HG02885 (cell line): ENCODE results near the gene RAB11FIP5.
"Not testable (repeated sequence)": the region's sequence is repeated elsewhere in the genome, so short reads cannot be mapped to it uniquely, and the experiment has no call there.

Experiments used
- ATAC-seq: cut with Tn5 transposase; IDR thresholded peaks from one replicate; pipeline ENCODE4 v1.9.1; 2021; ENCODE audit warnings: mild to moderate bottlenecking; ENCODE audit not compliant: unreplicated experiment, poor library complexity

The RAB11FIP5 gene, protein sequence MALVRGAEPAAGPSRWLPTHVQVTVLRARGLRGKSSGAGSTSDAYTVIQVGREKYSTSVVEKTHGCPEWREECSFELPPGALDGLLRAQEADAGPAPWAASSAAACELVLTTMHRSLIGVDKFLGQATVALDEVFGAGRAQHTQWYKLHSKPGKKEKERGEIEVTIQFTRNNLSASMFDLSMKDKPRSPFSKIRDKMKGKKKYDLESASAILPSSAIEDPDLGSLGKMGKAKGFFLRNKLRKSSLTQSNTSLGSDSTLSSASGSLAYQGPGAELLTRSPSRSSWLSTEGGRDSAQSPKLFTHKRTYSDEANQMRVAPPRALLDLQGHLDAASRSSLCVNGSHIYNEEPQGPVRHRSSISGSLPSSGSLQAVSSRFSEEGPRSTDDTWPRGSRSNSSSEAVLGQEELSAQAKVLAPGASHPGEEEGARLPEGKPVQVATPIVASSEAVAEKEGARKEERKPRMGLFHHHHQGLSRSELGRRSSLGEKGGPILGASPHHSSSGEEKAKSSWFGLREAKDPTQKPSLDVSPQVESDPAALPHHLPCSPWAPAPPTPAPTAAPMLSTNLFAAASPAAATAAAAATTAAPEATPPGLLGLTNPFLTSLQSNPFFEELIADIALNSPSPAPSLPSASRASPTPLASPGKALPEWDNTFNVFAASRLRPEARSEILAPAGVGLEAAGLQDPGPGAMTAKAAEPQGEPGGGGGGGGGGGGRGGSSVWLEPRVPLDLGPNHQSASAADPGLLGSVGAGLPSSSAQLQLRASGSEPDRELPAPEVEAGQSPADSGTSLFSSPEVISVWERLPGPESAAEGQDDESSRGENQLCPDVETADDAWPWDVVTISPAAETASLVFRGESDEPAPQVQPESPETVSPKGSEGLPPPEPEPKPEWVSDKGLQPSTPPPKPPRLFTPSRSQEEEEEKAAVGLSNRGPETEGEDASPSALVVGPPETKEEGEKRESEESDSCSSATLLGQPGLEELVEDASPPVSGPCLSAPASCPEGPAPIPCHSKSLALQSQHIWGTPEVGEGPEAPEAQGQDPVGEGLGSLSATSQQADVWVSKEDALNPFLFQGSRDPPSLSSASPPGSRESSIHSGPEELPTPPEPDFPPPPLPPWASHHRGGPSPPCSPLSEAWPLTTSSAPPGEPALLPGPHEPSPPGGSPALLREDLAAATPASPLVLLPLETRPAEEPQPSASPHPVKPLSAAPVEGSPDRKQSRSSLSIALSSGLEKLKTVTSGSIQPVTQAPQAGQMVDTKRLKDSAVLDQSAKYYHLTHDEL (N-terminal part only)

GRCh38 chr2:73112913-73113854 lies at the start of gene RAB11FIP5:
Gene RAB11FIP5, minus strand, starts transcription at chr2:73112948. Its CDS starts 171 bp downstream, at chr2:73112777.
- ATAC-seq: peak; percentile 81

GRCh38 chr2:73156539-73157124 lies 43.9 kb upstream of the RAB11FIP5 start:
- no peak for ATAC-seq

DNA sequence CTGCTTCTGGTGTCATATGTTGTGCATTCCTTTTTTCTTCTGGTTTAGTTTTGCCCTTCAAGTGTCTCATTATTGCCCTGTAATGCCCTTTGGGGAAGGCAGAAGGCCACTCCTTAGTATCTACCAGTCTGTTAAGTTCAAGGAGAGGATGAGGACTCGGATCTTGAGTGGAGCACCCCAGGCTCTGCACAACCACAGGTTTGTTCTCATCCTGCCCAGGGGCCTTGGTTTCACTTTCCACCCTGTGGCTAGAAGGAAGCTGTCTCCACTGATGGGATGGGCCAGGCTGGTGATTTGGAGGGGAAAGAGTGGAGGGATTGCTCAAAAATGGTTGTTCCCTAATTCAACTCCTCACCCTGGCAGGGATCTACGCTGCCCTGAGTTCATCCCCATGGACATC lies 30.2 kb upstream of the RAB11FIP5 start:
- ATAC-seq: no peak

DNA sequence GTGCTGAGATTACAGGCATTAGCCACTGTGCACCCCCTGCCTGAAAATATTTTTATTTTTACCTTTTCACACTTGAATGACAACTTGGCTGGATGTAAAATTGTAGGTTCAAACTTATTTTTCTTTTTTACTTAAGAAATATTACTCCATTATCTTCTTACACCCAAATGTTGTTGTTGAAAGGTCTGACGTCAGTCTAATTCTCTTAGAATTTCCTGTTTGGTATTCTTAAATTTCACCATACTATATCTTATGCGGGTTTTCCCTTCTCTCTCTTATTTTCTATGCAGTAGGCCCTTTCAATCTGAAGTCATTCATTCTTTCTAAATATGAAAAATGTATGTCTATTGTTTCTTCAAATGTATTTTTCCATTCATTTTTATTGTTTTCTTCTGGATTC lies 29.1 kb upstream of the RAB11FIP5 start:
- ATAC-seq: no peak

GRCh38 chr2:73135236-73135635 lies 22.5 kb upstream of the RAB11FIP5 start:
- ATAC-seq: no peak

GRCh38 chr2:73134471-73134870 lies 21.7 kb upstream of the RAB11FIP5 start:
- no peak for ATAC-seq

DNA sequence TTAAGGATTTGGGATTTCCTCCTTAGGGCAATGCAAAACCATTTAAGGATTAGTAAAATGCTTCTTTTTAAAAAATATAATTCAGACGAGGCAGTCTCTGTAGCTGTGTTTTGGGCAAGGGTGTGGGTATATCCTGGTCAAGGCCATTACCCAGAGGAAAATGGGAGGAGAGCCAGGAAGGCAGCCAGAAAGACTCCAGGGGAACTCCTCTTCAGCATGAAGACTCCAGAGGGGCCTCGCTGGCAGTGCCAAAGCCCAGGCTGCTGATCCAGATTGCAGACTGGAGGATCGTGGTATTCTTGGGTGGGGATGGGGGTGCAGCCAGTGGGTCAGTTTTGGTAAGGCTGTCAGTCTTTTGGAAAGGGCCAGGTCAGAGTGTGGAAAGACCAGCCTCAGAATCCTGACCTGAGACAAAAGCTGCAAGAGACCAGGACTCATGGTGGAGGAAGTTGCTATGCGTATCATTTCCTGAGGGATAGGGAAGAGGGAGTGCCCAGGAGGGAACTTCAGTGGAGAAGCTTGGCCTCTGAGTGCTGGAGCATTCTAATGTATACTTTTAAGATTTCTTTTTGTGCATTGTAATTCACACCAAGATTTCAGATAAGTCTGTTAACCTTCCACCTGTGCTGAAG lies 20.9 kb upstream of the RAB11FIP5 start:
- no peak for ATAC-seq

DNA sequence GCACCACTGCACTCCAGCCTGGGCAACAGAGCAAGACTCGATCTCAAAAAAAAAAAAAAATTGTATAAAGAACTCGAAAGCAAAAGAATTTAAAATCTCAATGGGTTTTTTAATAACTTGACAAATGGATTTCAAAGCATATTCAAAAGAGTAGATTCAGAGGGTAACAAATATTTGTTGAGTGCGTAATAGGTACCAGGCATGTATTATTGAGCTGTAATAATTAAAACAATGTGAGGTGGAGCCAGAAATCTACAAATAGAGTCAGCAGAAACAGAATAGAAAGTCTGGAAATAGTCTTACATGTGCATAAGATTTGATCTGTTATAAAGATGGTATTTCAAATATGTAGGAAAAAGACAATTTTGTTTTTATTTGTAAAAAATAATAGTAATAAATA lies 19.1 kb upstream of the RAB11FIP5 start:
- no peak for ATAC-seq

DNA sequence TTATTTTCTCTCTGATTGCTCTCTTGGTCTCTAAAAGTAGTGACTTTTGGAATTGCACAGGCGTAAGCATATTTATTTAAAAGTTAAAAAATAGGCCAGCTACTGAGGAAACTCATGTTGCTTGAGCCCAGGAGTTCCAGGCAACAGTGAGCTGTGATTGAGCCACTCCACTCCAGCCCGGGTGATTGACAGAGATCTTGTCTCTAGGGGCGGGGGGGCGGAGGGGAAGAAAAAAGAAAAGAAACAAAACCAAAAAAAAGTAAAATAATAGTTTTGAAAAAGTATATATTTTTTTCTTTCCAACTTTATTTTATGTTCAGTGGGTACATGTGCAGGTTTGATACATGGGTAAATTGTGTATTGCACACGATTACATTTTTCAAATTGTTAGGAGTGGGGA lies 18.0 kb upstream of the RAB11FIP5 start:
- ATAC-seq: no peak

DNA sequence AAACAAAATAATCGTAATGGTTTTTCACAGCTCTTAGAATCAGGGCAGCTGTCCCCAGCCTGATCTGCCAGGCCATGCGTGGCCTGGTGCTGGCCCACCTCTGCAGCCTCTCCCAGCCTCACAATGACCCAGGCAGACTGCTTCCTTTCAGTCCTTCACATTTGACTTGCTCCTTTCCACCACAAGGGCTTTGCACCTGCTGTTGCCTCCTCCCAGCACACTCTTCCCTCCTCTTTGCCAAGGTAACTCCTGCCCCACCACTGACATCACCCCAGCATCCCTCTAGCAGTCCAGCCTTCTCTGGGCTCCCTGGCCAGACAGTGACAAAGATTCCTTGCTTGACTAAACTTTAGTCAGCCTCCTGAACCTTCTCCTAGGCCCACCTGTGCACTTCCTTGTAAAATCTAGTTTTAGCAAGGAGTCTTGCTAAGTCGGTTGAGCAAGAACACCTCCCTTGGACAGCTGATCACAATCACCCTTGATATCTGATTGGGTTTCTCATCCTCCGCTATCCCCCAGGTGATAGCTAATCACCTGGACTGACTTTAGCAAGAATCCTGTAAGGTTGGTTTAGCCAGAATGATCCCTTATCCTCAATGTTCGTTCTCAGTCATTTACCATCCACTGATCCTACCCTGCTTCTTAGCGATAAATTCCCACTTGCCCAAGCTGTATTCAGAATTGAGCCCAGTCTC lies 16.2 kb upstream of the RAB11FIP5 start:
- ATAC-seq: no peak

DNA sequence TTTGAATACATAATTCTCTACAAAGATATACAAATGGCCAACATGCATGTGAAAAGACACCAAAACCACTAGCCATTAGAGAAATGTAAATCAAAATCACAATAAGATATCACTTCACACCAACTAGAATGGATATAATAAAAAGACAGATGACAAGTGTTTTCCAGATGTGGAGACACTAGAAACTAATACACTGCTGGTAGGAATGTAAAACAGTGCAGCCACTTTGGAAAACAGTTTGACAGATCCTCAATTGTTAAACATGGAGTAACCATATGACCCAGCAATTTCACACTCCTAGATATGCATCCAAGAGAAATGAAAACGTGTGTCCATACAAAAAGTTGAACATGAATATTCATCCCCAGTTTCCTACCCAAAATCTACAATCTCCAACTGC lies 9.8 kb upstream of the RAB11FIP5 start:
- ATAC-seq: no peak

DNA sequence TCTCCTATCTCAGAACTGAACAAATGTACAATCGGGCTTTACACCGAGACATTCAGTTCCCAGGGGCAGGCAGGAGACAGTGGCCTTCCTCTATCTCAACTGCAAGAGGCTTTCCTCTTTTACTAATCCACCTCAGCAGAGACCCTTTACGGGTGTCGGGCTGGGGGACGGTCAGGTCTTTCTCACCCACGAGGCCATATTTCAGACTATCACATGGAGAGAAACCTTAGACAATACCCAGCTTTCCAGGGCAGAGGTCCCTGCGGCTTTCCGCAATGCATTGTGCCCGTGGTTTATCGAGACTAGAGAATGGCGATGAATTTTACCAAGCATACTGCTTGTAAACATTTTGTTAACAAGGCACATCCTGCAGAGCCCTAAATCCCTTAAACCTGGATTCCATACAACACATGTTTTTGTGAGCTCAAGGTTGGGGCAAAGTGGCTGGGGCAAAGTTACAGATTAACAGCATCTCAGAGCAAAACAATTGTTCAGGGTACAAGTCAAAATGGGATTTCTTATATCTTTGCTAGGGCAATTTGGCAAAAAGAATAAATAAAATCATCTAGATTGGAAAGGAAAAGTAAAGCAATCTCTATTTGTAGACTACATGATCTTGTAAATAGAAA lies 7.0 kb upstream of the RAB11FIP5 start:
- not testable (repeated sequence) for ATAC-seq

DNA sequence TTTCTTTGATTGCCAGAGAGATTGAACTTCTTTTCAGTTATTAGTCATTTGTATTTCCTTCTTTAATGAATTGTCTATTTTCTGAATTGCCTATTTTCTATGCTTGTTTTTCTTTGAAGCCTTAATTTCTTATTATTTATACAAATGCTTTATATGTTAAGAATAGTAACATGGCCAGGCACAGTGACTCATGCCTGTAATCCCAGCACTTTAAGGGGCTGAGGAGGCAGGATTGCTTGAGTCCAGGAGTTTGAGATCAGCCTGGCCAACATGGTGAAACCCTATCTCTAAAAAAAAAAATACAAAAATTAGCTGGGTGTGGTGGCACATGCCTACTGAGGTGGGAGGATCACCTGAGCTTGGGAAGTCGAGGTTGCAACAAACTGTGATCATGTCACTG lies 4.7 kb upstream of the RAB11FIP5 start:
- ATAC-seq: no peak

- ATAC-seq: no peak
These were observed 3.6 kb upstream of the RAB11FIP5 start for GRCh38 chr2:73116182-73116960.

DNA sequence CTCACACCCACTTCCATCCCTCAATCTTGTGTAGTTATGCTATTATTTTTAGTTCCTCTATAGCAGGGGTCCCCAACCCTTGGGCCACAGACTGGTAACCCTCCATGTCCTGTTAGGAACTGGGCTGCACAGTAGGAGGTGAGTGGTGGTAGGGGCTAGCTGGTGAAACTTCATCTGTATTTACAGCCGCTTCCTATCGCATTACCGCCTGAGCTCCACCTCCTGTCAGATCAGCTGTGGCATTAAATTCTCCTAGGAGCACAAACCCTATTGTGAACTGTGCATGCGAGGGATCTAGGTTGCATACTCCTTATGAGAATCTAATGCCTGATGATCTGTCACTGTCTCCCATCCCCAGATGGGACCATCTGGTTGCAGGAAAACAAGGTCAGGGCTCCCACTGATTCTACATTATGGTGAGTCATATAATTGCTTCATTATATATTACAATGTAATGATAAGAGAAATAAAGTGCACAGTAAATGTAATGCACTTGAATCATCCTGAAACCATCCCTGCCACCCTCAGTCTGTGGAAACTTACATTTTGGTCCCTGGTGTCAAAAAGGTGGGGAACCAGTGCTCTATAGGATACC lies 1.6 kb upstream of the RAB11FIP5 start:
- ATAC-seq: no peak
